ENCODE measurements around the gene BFAR.
"Not testable (repeated sequence)": the region's sequence is repeated elsewhere in the genome, so short reads cannot be mapped to it uniquely, and the experiment has no call there.

- TF ChIP-seq, protein P1, sequence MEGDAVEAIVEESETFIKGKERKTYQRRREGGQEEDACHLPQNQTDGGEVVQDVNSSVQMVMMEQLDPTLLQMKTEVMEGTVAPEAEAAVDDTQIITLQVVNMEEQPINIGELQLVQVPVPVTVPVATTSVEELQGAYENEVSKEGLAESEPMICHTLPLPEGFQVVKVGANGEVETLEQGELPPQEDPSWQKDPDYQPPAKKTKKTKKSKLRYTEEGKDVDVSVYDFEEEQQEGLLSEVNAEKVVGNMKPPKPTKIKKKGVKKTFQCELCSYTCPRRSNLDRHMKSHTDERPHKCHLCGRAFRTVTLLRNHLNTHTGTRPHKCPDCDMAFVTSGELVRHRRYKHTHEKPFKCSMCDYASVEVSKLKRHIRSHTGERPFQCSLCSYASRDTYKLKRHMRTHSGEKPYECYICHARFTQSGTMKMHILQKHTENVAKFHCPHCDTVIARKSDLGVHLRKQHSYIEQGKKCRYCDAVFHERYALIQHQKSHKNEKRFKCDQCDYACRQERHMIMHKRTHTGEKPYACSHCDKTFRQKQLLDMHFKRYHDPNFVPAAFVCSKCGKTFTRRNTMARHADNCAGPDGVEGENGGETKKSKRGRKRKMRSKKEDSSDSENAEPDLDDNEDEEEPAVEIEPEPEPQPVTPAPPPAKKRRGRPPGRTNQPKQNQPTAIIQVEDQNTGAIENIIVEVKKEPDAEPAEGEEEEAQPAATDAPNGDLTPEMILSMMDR (IDR thresholded peaks at IDR 0.05 in 2 of 3, conservative IDR thresholded peaks at IDR 0.05 in 1 of 3; ENCODE audit: insufficient read depth in 2 of 3, low read depth in 1 of 3, low read length in 3 of 3) = not testable (repeated sequence)
- not testable (repeated sequence) for TF ChIP-seq ZNF280B (CRISPR knock-in tag; IDR thresholded peaks at IDR 0.05); RBM39 (optimal IDR thresholded peaks at IDR 0.05; ENCODE audit: low read depth, low read length); CREB1 (IDR thresholded peaks at IDR 0.05); CREB1 (CRISPR knock-in tag; IDR thresholded peaks at IDR 0.05); POLR2A (conservative IDR thresholded peaks at IDR 0.05); RUNX1 (IDR thresholded peaks at IDR 0.05; ENCODE audit: low read depth); ZFP36 (IDR thresholded peaks at IDR 0.05; ENCODE audit: low read depth, low read length, partially characterized antibody); SMARCC2 (IDR thresholded peaks at IDR 0.05; ENCODE audit: low read depth); TEAD2 (tag; IDR thresholded peaks at IDR 0.05); PML (IDR thresholded peaks at IDR 0.05; ENCODE audit: low read length); ETV6 (IDR thresholded peaks at IDR 0.05; ENCODE audit: borderline replicate concordance in 1 of 2, low read depth in 2 of 2, low read length in 1 of 2); ETV6 (CRISPR knock-in tag; IDR thresholded peaks at IDR 0.05; ENCODE audit: borderline replicate concordance); SMARCB1 (IDR thresholded peaks at IDR 0.05; ENCODE audit: insufficient read length, low read depth); FOSL1 (tag; conservative IDR thresholded peaks at IDR 0.05)
Measured at GRCh38 chr16:14636179-14636950, 3.6 kb downstream of the BFAR start.

Data from K562 (cell line).